SHP77 treated with DMSO at 0.1 percent for 48 hours (cell line): Measurements from ENCODE around the gene DRAM1.

Source experiments
- DNase-seq: peaks from one replicate; lab custom pipeline; 2025; lab: John Stamatoyannopoulos, UW

DRAM1 gene

DNA sequence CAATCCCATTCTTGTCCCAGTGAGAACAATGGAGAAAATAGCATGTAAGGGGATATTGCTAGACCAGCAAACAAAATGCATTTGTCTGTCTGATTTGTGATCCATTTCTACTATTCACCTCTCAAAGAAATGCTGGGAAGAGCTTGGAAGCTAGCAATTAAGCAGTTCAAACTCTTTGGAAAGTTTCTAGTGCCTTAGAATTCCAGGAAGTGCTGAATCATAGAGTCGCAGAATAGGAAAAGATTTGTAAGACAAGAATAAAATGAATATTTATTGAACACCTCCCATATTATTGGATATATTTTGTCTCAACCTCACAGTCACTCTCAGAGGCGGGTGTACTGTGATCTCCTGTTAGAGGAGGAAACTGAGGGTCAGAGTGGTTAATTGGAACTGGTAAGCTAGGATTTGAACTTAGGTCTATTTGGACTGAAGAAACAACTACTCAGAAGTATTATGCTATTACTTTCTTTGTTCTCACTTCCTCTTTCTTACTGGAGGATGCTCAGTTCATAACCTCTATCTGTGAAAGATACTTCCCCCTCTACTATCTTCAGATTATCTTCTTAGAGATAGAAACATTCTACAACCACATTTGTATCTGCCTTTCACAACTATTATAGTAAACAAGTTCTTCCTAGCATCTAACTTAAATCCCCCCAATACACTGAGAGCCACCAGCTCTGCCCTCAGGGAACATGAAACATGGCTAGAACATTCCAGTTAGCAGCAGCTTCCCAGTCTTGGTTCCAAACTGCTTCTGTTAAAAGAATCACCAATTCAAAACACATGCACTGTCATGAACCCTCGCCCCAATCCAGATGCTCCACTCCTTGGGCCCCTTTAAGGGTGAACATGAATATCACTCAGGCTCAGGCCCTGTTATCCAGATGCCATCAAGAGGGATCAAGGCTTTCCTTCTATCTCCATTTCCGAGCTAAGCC, 64.2 kb downstream of the DRAM1 start:
- no peak for DNase-seq

DNA sequence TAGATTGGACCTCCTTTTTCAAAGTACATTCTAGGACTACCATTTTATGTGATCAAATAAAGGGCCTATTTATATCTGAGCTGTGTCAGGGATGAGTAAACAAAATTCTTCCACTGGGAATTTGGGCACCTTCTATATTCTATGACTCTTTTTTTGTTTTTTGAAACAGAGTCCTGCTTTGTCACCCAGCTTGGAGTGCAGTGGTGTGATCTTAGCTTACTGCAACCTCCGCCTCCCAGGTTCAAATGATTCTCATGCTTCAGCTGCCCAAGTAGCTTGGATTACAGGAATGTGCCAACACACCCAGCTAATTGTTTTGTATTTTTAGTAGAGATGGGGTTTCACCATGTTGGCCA, 64.8 kb downstream of the DRAM1 start:
- no peak for DNase-seq

DNA sequence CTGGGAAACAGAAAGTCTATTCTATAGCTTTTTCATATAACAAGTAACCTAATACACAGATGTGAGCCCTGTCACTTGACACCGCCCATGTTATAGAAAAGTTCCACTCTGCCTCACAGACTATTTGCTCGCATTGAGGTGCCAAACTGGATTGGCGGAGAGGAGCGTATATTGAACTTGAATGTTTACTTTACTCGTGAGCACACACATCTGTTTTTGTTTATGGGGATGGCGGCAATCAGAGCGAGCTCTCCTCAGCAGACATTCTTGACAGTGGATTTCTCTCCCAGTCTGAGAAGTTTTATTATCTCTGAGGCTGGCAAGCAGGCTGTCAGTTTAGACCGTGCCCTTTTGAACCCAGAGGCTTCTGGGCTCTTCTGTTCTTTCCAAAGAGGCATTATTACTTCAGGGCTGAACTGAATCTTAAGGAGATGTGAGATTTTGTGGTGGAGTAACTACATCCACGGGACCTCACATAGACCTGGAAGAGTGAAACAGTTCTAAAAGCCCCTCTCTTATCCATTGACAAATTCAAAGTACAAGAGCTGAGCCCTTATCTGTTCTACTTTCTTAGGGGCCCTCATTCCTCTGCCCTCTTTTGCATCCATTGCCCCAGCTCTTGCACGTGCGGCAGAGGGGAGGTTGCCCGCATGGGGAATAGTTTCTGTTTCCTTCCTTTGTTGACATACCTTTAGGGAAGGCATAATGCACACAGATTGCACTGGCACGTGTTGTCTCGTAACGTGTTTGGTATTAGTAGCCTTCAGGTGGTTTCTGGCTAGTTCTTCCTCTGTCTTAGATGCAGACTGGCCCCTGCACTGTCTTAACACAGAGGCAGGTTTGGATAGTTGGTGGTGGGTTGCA, 68.2 kb downstream of the DRAM1 start:
- DNase-seq, result no peak

DNA sequence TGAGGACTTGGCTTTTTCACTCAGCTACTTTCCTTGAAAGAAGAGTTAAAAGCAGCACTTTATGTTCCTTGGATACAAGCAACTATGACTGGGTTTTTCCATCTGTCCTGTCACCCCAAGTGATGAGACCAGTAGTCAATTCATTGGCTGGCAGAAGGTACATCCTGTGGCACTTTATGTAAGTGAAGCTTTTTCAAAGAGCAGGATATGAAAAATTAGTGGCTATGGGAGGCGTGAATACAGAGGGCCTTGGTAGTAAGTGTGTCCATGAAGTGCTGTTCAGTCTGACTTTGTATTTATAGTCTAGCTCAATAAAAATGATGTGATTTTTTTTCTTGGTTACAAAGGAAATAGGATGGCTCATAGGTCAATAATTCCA, 68.8 kb downstream of the DRAM1 start:
- no peak for DNase-seq

DNA sequence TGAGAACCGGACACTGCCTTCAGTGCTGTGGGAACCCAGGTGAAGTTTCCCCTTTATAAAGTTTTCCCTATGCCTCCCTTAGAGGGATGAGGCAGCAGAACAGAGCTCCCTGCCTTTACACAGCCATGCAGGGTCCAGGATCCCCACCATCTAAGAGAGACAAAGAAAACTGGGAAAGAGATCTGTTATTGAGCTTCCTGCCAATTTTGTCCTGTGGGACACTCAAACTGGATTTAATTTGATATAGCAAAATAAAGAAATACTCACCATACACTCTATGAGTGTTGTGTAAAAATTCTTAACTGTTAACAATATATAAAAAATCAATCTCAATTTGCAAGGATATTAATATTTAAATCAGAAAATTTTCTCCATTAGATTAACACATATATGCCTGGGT, 69.9 kb downstream of the DRAM1 start:
- DNase-seq, result no peak

DNA sequence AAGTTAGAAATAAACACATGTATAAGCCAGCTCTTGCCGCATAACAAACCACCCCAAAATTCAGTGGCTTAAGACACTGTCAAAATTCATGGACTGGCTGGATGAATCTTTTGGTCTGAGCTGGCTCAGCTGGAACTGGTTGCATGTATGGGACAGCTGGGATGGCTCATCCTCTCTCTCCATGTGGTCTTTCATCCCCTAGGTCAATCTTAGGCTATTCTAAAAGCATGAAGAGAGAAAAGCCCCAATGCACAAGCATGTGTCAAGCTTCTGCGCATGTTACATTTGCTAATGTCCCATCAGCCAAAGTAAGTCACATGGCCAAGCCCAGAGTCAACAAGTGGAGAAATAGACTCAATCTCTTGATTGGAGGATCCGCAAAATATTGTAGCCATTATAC, 71.0 kb downstream of the DRAM1 start:
- DNase-seq, result no peak

DNA sequence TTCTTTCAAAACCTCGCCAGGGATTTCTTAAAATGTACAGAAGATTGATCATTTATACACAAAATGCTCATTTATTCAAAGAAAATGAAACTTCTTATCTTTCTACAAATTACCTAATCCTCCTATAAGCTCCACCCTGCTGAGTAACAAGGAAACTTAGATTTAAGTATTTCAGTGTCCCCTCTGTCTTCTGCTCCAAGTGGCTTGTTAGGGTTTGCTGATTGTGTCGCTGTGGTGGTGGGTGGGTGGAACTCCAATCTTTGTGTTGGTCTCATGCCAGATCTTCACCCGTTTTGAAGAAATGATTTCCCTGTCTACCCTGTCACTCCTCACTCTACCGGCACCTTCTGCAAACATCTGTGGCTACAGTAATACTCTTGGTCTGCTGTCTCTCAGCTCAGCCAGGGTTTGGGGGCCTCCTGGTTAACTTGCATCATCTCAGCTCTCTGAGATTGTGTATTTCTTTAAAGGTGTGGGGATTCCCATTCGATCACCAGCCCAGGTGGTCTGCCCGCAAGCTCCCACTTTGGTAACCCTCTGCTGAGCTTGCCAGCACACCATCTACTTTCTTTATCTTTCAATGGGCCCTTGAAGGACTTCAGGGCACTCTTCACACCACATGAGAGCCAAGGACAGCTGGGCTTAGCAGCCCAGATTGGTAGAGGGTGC, 73.8 kb downstream of the DRAM1 start:
- DNase-seq, result no peak

DNA sequence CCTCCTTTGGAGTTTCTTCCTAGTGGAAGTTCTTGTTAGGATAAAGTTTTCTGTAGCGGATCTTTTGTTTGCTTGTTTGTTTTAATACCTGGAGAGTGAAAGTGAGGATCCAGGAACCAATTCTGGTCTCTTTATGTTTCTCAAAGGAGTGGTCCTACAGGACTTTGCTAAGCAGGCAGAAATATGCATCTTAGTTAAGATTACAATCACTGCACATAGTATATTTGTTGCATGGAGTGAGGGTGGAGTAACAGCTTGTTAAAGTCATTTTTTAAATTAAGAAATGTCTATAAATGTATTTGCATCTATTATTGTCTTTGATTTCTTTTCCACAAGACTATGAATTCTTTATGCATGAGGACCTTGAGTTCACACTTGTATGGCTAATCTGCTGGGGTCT, 76.7 kb downstream of the DRAM1 start:
- no peak for DNase-seq

DNA sequence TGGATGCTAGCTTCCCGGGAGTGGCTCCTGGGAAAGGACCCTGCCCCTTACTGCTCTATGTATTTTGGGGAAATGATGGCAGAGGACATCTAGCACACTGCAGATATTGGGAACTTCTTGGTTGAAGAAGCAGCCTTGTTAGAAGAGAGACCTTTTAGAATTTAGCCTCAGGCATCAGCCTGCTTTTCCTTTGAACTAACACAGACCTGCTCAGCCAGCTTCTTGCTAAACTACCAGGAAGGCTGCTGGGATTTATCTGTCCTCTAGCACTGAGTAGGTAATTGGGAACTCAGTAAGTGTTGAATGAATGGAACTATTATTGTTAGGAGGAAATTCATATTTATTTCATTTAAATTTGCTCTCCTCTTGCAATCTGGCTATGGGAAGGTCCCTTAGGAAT, 77.3 kb downstream of the DRAM1 start:
- DNase-seq, result no peak

DNA sequence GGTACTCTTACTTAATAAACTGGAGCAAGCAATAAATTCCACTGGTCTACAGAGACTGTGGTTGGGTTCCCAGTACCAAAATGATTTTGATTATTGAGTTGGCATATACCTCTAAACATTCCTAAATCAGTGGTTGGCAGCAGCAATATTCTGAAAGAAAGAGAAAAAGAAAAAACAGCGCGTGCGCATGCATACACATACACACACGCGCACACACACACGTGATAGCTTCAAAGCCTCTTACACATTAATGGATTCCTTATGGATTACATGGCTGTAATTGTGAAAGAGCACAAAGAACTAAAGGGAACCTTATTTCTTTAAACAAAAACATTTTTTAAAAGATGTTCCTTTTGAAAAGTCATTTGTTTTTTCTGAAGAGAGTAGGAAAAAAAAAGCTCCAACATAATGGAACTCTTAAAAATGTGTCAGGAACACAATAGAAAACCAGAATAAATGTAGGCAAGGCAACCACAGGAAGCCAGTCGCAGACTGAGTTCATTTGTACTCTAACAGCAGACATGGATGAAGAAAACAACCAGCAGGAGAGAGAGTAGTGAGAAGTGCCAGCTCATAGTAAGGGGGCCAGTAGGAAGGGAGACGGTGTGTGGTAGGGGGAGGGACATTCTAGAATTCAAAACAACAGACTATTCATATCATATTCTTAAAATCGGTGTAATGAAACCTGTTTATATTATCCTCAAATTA, 80.0 kb downstream of the DRAM1 start:
- DNase-seq, result no peak

DNA sequence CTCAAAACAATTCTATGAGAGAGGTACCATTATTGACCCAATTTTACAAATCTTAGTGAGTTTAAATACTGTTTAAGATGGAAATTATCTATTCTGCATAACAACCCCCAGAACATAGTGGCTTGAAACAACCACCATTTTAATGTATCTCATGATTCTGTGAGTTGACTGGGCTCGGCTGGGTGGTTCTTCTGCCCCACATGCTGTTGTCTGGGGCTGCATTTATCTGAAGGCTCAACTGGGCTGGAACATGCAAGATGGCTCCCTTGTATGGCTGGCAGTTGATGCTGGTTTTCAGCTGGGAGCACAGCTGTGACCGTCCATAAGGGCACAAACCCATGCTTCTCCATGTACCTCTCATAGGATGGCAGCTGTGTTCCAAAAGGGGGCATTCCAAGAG, 82.2 kb downstream of the DRAM1 start:
- no peak for DNase-seq

DNA sequence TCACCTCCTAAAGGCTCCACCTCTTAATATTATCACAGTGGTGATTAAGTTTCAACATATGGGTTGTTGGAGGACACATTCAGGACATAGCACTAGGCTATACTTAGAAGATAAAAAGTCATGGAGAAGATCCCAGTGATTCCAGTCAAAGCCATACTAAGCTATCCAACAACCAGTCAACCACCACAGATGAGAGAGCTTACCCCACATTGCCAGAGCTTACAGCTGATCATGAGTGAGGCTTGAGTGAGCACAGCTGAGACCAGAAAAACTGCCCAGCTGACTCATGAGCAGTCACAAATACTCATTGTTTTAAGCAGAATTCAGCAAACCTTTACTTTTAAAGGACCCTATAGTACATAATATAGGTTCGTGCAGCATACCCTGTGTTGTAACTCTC, 85.1 kb downstream of the DRAM1 start:
- no peak for DNase-seq

DNA sequence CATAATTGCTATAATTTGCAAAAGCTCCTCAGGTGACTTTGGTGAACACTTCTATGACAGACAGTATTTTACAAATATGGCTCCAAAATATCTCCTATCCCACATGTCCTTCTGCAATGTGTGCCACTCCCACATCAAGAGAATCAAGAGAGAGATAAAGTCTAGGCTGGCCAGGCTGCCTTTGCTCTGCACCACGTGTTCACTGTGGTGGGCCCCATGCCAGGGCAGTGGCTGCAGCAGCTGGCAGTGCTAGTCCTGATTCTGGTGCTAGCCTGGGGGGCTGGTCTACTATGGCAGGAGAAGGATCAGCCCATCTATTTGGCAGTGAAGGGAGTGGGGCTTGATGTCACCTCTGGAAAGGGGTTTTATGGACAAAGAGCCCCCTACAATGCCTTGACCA, 86.3 kb downstream of the DRAM1 start:
- no peak for DNase-seq

DNA sequence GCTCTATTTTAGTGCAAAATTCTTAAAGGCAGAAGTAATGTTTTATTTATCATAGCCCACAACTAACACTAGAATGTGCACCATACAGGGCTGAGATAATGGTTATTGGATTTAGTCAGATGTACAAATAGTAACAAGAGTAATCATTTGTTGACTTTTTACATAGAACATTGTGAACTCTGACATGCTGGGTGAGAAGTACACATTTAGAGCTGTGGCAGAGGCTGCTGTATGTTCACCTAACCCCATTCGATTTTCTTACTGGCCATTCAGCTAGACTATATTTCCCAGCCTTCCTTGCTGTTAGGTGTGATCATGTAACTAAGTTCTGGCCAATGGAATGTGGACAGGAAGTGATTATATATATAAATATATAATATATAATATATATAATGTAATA, 89.1 kb downstream of the DRAM1 start:
- no peak for DNase-seq

DNA sequence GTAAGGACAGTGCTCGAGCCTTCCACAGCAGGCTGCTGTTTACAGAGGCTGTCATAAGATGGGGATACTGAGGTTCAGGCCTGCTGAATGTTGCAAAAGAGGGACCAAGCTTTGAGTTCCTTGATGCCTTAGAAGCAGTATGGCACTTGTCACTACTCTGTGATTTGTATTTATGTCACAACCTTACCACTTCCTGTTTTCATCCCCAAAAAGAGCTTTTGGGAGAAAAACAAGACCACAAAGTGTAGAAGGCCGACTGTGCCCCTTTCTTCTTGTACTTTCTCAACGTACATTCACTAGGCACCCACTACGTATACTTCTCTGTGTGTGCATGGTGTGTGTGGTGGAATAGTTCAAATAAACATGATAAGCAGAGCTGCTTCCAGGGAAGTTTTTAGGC, 90.1 kb downstream of the DRAM1 start:
- DNase-seq, result no peak

DNA sequence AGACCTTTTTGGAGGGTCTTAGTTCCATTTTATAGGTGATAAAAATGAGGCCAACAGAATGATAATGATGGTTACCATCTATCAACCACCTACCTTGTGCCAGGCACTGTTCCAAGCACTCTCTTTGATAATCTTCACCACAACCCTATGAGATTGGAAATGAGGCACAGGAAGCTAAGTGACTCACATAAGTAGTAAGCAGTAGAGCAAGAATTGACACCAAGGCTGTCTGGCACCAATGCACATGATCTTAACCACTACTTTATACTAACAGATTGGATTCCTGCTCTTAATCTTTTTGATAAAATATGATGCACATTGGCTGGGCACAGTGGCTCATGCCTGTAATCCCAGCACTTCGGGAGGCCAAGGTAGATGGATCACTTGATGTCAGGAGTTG, 91.4 kb downstream of the DRAM1 start:
- no peak for DNase-seq
